Right atrium auricular region (tissue), 2 donors: ENCODE results near the gene KCND3. TPM values are rescaled to one million over a fixed set of nuclear protein-coding genes. Genes with fewer than 3 reads are reported as not detected.
A peak's percentile ranks its signal among the peaks of the same experiment; 100 is the strongest.

Source experiments
- DNase-seq: peaks from one replicate; pipeline ENCODE4 v3.0.0-alpha.2; 2019; ENCODE audit warnings: low spot score
- H3K27ac ChIP-seq, 2 donors: fragments of 200-600 bp; sonication (generic); 1 replicate in 1 of 2; 2 replicates in 1 of 2; pipeline ENCODE4 v1.5.1; 2016 to 2019
- H3K27me3 ChIP-seq, 2 donors: fragments of 200-600 bp; sonication (generic); one replicate each; pipeline versions ENCODE4 v1.5.1 to v1.6.0; 2017 to 2019
- H3K36me3 ChIP-seq: fragments of 200-600 bp; sonication (generic); one replicate; pipeline ENCODE4 v1.5.1; 2016
- H3K4me1 ChIP-seq, 2 donors: fragments of 200-600 bp; sonication (generic); one replicate each; pipeline versions ENCODE4 v1.5.1 to v1.6.0; 2017 to 2019
- H3K4me3 ChIP-seq, 2 donors: fragments of 200-600 bp; sonication (generic); 1 replicate in 1 of 2; 2 replicates in 1 of 2; pipeline ENCODE4 v1.5.1; 2017 to 2019; ENCODE audit warnings: mild to moderate bottlenecking in 1 of 2, moderate library complexity in 1 of 2
- H3K9me3 ChIP-seq, 2 donors: fragments of 200-600 bp; sonication (generic); one replicate each; pipeline ENCODE4 v1.5.1; 2019
- CTCF ChIP-seq, 2 donors: fragments of 200-600 bp; sonication (generic); IDR thresholded peaks; one replicate each; pipeline ENCODE4 v1.5.1; 2019; ENCODE audit warnings: antibody characterized with exemption in 2 of 2
- total RNA-seq, 2 donors: library from RNA; depleted of rRNA; stranded (reverse); fragments of >200 nt; gene quantifications; one replicate each; pipeline ENCODE4 v1.1.0, GENCODE V29; 2016

KCND3 gene
- total RNA-seq, 2 donors from 2014 or later: 19.6 to 24.9 TPM

GRCh38 chr1:111848852-111849545 is 140.5 kb downstream of the KCND3 start:
- Histone ChIP-seq H3K4me3 (no peak overlapping the region), H3K27ac (peak overlapping the region in 1 of 2 donors; percentile 65), H3K4me1 (peaks cover 0 to 48% of the 10 kb centered on the region in 2 donors)

GRCh38 chr1:111847466-111847865 is 142.0 kb downstream of the KCND3 start:
- H3K27me3 ChIP-seq: no peaks in the 10 kb centered on the region
- H3K4me3 ChIP-seq: no peak overlapping the region
- H3K9me3 ChIP-seq: no peaks in the 10 kb centered on the region
- no peak for DNase-seq
- no peak for TF ChIP-seq CTCF (IDR thresholded peaks at IDR 0.05)
- H3K4me1 ChIP-seq: peaks cover 0 to 48% of the 10 kb centered on the region in 2 donors
- no peaks in the 10 kb centered on the region for H3K36me3 ChIP-seq
- peak overlapping the region; percentile 56 to 57 for H3K27ac ChIP-seq

More at GRCh38 chr1:111848852-111849545, 140.5 kb downstream of the KCND3 start:
- no peaks in the 10 kb centered on the region for H3K27me3 ChIP-seq
- no peak for DNase-seq
- TF ChIP-seq CTCF (IDR thresholded peaks at IDR 0.05): no peak
- H3K36me3 ChIP-seq: no peaks in the 10 kb centered on the region
- H3K9me3 ChIP-seq: no peaks in the 10 kb centered on the region

- H3K27me3 ChIP-seq: no peaks in the 10 kb centered on the region
- peaks cover 0 to 44% of the 10 kb centered on the region in 2 donors for H3K4me1 ChIP-seq
- no peak overlapping the region for H3K4me3 ChIP-seq
- no peak for DNase-seq
- H3K36me3 ChIP-seq: no peaks in the 10 kb centered on the region
- no peak for TF ChIP-seq CTCF (IDR thresholded peaks at IDR 0.05)
- peak overlapping the region; percentile 56 to 57 for H3K27ac ChIP-seq
- H3K9me3 ChIP-seq: no peaks in the 10 kb centered on the region
These were observed 142.6 kb downstream of the KCND3 start for GRCh38 chr1:111846842-111847241.

- TF ChIP-seq CTCF (IDR thresholded peaks at IDR 0.05): no peak
These were observed 146.3 kb downstream of the KCND3 start for GRCh38 chr1:111843177-111843576.

GRCh38 chr1:111842411-111842810 is 147.1 kb downstream of the KCND3 start:
- no peaks in the 10 kb centered on the region for H3K9me3 ChIP-seq
- no peaks in the 10 kb centered on the region for H3K36me3 ChIP-seq
- no peak for TF ChIP-seq CTCF (IDR thresholded peaks at IDR 0.05)
- H3K27ac ChIP-seq: no peak overlapping the region
- H3K4me3 ChIP-seq: no peak overlapping the region
- H3K4me1 ChIP-seq: peaks cover 0 to 14% of the 10 kb centered on the region in 2 donors
- no peaks in the 10 kb centered on the region for H3K27me3 ChIP-seq
- DNase-seq: no peak

More at GRCh38 chr1:111843177-111843576, 146.3 kb downstream of the KCND3 start:
- Histone ChIP-seq H3K4me3 (no peak overlapping the region), H3K4me1 (peaks cover 0 to 16% of the 10 kb centered on the region in 2 donors), H3K36me3 (no peaks in the 10 kb centered on the region), H3K27ac (no peak overlapping the region), H3K27me3 (no peaks in the 10 kb centered on the region), H3K9me3 (no peaks in the 10 kb centered on the region)
- DNase-seq: no peak

GRCh38 chr1:111841746-111842145 is 147.7 kb downstream of the KCND3 start:
- no peak for TF ChIP-seq CTCF (IDR thresholded peaks at IDR 0.05)
- H3K4me3 ChIP-seq: no peak overlapping the region
- peaks cover 0 to 11% of the 10 kb centered on the region in 2 donors for H3K4me1 ChIP-seq
- DNase-seq: no peak
- H3K27me3 ChIP-seq: no peaks in the 10 kb centered on the region
- H3K27ac ChIP-seq: no peak overlapping the region
- no peaks in the 10 kb centered on the region for H3K9me3 ChIP-seq
- H3K36me3 ChIP-seq: no peaks in the 10 kb centered on the region
